Immature natural killer cell (primary cell): ENCODE results near the gene RPAP2. TPM values are rescaled to one million over a fixed set of nuclear protein-coding genes. Genes with fewer than 3 reads are reported as not detected.

ENCODE experiments used
- DNase-seq, 3 donors: peaks; one replicate each; pipeline ENCODE4 v3.0.0; 2022; ENCODE audit warnings: mixed read lengths in 1 of 3
- H3K27ac Mint-ChIP-seq, 6 donors: one replicate each; pipeline ENCODE4 v1.8.0; 2020; ENCODE audit warnings: mixed read lengths in 6 of 6, mild to moderate bottlenecking in 5 of 6, inconsistent platforms in 4 of 6, moderate library complexity in 3 of 6
- H3K27me3 Mint-ChIP-seq, 3 donors: one replicate each; pipeline ENCODE4 v1.8.0; 2020 to 2021; ENCODE audit warnings: low read depth in 3 of 3, mild to moderate bottlenecking in 3 of 3, mixed read lengths in 3 of 3, moderate library complexity in 3 of 3, inconsistent platforms in 1 of 3
- H3K36me3 Mint-ChIP-seq, 3 donors: one replicate each; pipeline ENCODE4 v1.8.0; 2020; ENCODE audit warnings: mixed read lengths in 3 of 3, inconsistent platforms in 2 of 3, mild to moderate bottlenecking in 2 of 3
- H3K4me1 Mint-ChIP-seq, 2 donors: one replicate each; pipeline ENCODE4 v1.8.0; 2020; ENCODE audit warnings: inconsistent platforms in 2 of 2, mild to moderate bottlenecking in 2 of 2, mixed read lengths in 2 of 2, moderate library complexity in 1 of 2
- H3K4me3 Mint-ChIP-seq, 5 donors: one replicate each; pipeline ENCODE4 v1.8.0; 2020; ENCODE audit warnings: mild to moderate bottlenecking in 5 of 5, mixed read lengths in 5 of 5, inconsistent platforms in 3 of 5, moderate library complexity in 3 of 5
- H3K9me3 Mint-ChIP-seq, 6 donors: one replicate each; pipeline ENCODE4 v1.8.0; 2020; ENCODE audit warnings: mild to moderate bottlenecking in 6 of 6, mixed read lengths in 6 of 6, inconsistent platforms in 4 of 6, moderate library complexity in 3 of 6
- polyA plus RNA-seq, 3 donors: library from polyadenylated mRNA; unstranded; fragments of 300-500 nt; fragmentation: Illumina TruSeq; gene quantifications; one replicate each; pipeline ENCODE4 v1.2.3, GENCODE V29; 2021

RPAP2 gene
- polyA plus RNA-seq, 3 donors from 2014 or later: 7.9 to 28.6 (median 11.6) TPM

GRCh38 chr1:92447976-92448375 is 149.1 kb downstream of the RPAP2 start:
- no peaks in the 10 kb centered on the region for H3K9me3 Mint-ChIP-seq
- no peak overlapping the region for H3K27ac Mint-ChIP-seq
- no peaks in the 10 kb centered on the region for H3K36me3 Mint-ChIP-seq
- H3K27me3 Mint-ChIP-seq: no peaks in the 10 kb centered on the region
- no peak for DNase-seq
- no peak overlapping the region for H3K4me3 Mint-ChIP-seq
- H3K4me1 Mint-ChIP-seq: peaks cover 0 to 6% of the 10 kb centered on the region in 2 donors

Other genes starting within 250 kb of the RPAP2 start
- not detected for gene SETSIP, start 223.6 kb upstream of the RPAP2 start, polyA plus RNA-seq
- 1 to 10 TPM; 1.5 to 2.3 (median 1.5) TPM for gene BTBD8, start 218.7 kb upstream of the RPAP2 start, polyA plus RNA-seq
- gene C1orf146, start 81.1 kb upstream of the RPAP2 start, polyA plus RNA-seq: not detected
- gene GLMN, start 72 bp upstream of the RPAP2 start, polyA plus RNA-seq: 10 to 100 TPM; 10.8 to 18.3 (median 15.3) TPM
- gene GFI1, start 187.9 kb downstream of the RPAP2 start, polyA plus RNA-seq: 10 to 100 TPM; 17.8 to 47.4 (median 27.2) TPM